GM18858 (cell line): ENCODE measurements around the gene MICALL2.

ENCODE experiments used
- ATAC-seq: cut with Tn5 transposase; IDR thresholded peaks from one replicate; pipeline ENCODE4 v1.9.1; 2021; ENCODE audit not compliant: unreplicated experiment

The MICALL2 gene

GRCh38 chr7:1397491-1398327 lies 61.6 kb downstream of the MICALL2 start:
- no peak for ATAC-seq

GRCh38 chr7:1396195-1396594 lies 63.1 kb downstream of the MICALL2 start:
- ATAC-seq: no peak

GRCh38 chr7:1395211-1396070 lies 63.8 kb downstream of the MICALL2 start:
- no peak for ATAC-seq

DNA sequence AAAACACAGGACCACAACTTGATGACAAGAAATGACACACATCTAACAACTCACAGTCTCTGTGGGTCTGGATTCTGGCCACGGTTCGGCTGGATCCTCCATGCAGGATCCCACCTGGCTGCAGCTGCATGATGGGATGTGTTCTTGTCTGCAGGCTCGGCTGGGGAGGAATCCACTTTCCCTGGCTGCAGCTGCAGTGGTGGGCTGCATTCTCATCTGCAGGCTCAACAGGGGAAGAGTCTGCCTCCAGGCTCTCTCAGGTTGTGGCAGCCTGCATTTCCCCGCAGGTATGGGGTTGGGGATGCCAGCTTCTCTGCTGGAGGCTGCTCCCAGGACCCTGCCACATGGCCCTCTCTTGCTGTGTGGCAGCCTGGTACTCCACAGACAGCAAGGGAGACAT lies 64.9 kb downstream of the MICALL2 start:
- no peak for ATAC-seq

- no peak for ATAC-seq
Measured at GRCh38 chr7:1393421-1393820, 65.8 kb downstream of the MICALL2 start.

GRCh38 chr7:1392556-1392955 lies 66.7 kb downstream of the MICALL2 start:
- no peak for ATAC-seq

DNA sequence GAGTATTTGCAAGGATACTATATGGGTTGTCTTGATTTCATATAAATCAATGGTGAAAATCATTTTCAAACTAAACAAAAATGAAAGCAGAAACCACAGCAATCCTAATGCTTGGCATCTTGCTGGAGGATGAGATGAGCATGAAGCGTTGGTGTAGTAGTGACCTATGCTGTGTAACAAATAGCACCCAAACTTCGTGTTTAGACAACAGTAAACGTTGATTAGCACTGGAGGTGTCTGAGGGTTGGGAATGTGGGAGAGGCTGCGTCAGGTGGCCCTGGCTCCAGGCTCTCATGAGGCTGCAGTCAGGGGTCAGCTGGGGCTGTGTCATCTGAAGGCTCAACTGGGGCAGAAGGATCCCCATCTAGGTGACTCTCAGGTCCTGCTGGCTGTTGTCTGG lies 67.8 kb downstream of the MICALL2 start:
- ATAC-seq: no peak

DNA sequence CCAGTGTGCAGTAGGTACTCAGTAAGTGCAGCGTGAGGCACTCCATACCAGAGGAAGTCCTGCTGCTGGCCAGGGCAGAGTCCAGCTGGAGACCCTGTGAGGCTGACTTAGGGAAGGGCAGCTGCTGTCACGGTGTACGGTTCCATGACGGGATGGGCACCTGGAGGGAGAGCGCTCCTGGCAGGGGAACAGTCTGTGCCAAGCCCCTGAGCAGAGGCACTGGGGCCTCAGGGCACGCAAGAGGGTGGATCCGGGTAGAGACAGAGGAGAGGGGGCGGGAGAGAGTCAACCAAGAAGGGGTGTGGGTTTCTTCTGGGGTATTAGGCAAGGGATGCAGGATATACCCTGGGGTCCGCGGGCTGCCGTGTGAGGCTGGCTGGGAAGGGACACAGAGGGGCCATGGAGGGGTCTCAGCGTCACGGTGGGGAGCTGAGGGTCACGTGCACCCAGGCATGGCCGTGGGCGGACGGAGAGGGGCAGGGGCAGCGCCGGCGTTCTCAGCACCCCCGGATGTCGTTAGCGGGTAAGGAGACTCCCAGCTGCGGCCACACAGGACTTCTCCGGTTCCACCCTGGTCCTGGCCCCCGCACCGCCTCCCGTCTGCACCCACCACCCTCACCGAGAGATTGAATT lies 70.5 kb downstream of the MICALL2 start:
- no peak for ATAC-seq

DNA sequence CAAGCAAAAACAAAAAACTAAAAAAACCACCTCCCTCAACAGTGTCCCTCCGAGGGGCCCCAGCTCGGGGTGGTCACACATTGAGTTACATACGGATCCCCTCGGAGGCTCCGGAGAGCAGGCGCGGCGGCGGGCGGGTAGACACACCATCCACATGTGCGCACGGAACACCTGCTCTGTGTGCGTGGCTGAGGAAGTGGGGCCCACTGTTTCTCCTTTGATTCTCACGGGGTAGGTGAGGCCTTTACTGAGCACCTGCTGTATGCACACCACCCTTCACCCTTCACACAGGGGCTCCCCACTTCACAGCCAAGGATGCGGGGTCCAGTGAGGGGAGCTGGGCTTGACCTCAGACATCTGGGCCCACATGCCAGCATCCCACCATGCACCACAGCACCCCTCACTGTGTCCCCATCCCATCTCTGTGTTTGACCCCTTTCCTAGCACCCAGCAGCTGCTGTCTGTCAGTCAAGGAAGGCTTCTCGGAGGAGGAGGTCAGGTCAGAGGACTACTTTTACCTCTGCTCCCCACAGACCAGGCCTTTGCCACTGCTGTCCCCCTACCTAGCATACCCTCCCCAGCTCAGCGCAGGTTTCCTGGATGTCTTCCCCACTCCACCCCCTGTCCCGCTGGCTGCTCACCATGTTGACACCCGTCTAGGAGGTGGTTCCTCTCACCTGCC lies 71.1 kb downstream of the MICALL2 start:
- no peak for ATAC-seq

DNA sequence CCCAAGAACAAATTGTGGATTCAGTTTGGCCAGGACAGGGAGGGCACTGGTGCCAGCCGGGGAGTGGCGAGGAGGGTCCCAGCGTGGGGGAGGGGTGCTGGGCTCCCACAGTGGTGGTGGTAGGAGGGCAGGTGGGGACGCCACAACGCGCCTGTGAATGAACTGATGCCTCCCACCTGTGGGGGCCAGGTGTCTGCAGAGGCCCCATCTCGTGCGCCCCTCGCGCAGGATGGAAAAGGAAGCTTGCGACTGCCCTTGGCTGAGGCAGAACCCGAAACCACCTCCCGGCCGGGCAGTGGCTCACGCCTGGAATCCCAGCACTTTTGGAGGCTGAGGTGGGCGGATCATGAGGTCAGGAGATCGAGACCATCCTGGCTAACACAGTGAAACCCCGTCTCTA lies 72.0 kb downstream of the MICALL2 start:
- ATAC-seq: no peak

DNA sequence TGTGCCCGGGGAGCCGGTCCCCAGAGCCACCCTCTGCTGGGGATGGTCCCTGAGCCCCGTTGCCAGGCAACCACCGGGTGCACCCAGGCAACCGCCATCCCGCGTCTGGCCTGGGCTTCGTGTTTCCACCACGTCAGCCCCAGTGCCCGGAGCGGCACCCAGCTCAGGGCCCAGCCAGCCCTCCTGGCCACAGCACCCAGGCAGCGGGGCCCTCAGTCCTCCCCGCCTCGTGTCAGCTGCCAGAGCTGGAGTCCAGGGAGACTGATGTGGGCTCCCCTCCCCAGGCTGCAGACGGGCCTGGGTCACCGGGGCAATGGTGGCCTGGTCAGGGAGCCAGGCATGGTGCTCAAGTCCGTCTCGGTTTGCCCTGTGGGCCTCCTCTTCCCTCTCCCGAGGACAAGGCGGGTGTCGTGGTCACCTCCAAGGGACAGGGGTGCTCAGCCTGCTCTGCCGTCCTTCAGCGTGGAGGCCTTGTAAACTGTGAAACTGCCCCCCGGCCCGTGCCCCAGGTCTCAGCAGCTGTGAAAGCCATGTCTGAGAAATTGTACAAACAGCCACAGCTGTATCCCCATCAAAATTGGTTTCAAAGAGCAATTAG lies 72.5 kb downstream of the MICALL2 start:
- ATAC-seq: no peak

DNA sequence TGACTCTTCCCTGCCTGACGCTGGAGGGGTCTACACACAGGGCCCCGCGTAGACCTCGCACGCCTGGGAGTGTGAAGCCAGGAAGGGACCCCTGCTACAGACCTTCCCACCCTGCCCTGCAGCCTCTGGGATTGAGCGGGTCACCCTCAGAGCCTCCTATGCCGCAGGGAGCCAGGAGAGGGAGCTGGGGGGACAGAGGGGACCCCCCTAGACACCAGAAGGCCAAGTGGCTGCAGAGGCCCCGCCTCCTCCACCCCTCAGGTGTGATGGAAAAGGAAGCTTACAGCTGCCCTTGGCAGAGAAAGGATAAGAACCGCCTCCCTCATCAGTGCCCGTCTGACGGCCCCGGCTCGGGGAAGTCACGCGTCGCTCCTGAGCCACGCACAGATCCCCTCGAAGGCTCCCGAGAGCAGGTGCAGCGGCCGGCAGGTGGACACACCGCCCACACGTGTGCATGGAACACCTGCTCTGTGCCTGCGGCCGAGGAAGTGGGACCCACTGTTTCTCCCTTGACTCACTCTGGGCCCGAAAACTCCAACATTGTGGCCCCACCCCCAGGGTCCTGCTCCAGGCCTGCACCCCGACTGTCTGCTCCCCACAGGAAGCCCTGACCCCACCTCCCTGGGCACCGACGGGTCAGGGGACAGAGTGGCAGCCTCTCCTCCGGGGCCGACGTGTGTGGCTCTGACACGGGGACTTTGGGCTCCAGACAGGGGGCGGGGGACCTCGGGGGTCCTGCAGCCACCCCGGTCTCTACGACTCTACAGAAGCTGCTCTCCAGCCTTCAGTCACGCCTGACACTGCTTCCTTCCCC lies 73.3 kb downstream of the MICALL2 start:
- ATAC-seq: no peak

- no peak for ATAC-seq
Measured at GRCh38 chr7:1385086-1385808, 74.0 kb downstream of the MICALL2 start.
